ENCODE results near the gene ABCF2.

The ABCF2 gene

GRCh38 chr7:151271699-151272355 is 44.8 kb upstream of the ABCF2 start:
- WGBS, 2 donors (ENCODE audit: extremely low coverage in 2 of 2, insufficient read length in 2 of 2, insufficient replicate concordance in 1 of 2), result no CpG with 5 or more reads among the region's 7 CpGs
- Histone ChIP-seq H3K36me3 (replicated peaks in 1 of 2; ENCODE audit: control insufficient read depth in 2 of 2, insufficient read depth in 2 of 2, low read length in 2 of 2) (no peaks in the 10 kb centered on the region), H2AFZ (ENCODE audit: low read length) (no peak overlapping the region), H3K79me1 (ENCODE audit: low read depth, low read length) (no peaks in the 10 kb centered on the region), H2BK12ac (ENCODE audit: low read length) (no peak overlapping the region), H3K27ac (replicated peaks; ENCODE audit: low read length) (no peak overlapping the region), H3K4me2 (ENCODE audit: insufficient read depth, low read length, poor library complexity, severe bottlenecking) (no peak overlapping the region), H4K8ac (ENCODE audit: low read depth, low read length) (no peak overlapping the region), H3K9me3 (replicated peaks in 1 of 2; ENCODE audit: control insufficient read depth in 2 of 2, insufficient read depth in 1 of 2, low read depth in 1 of 2, low read length in 2 of 2) (no peaks in the 10 kb centered on the region), H2AK5ac (ENCODE audit: low read depth, low read length) (no peak overlapping the region), H3K4ac (ENCODE audit: low read length) (no peak overlapping the region), H3K9ac (ENCODE audit: low read depth, low read length, poor library complexity) (no peak overlapping the region), H4K91ac (ENCODE audit: low read depth, low read length, poor library complexity) (no peak overlapping the region), H2BK15ac (ENCODE audit: low read length) (no peak overlapping the region), H2BK120ac (ENCODE audit: low read depth, low read length) (no peak overlapping the region), H3K4me1 (ENCODE audit: control insufficient read depth in 2 of 2, insufficient read depth in 1 of 2, low read depth in 1 of 2, low read length in 2 of 2) (peaks cover 5 to 7% of the 10 kb centered on the region in 2 donors), H3K27me3 (ENCODE audit: control insufficient read depth in 3 of 3, insufficient read depth in 3 of 3, low read depth in 1 of 3, low read length in 3 of 3) (peaks cover 0 to 14% (median 10%) of the 10 kb centered on the region in 3 experiments), H3K14ac (ENCODE audit: low read length) (no peak overlapping the region), H3K23ac (ENCODE audit: low read depth, low read length, poor library complexity) (no peak overlapping the region), H3K4me3 (ENCODE audit: low read length in 2 of 2) (no peak overlapping the region), H3K18ac (ENCODE audit: low read length) (no peak overlapping the region), H2BK5ac (ENCODE audit: low read length) (no peak overlapping the region)
- no peak for DNase-seq (ENCODE audit: low spot score)

GRCh38 chr7:151269511-151269910 is 42.5 kb upstream of the ABCF2 start:
- Histone ChIP-seq H3K23ac (ENCODE audit: low read depth, low read length, poor library complexity) (no peak overlapping the region), H3K4me3 (ENCODE audit: low read length in 2 of 2) (no peak overlapping the region), H3K9me3 (replicated peaks in 1 of 2; ENCODE audit: control insufficient read depth in 2 of 2, insufficient read depth in 1 of 2, low read depth in 1 of 2, low read length in 2 of 2) (no peaks in the 10 kb centered on the region), H3K27ac (replicated peaks; ENCODE audit: low read length) (no peak overlapping the region), H2BK5ac (ENCODE audit: low read length) (no peak overlapping the region), H3K9ac (ENCODE audit: low read depth, low read length, poor library complexity) (peak overlapping the region; percentile 61), H2AFZ (ENCODE audit: low read length) (no peak overlapping the region), H3K36me3 (replicated peaks in 1 of 2; ENCODE audit: control insufficient read depth in 2 of 2, insufficient read depth in 2 of 2, low read length in 2 of 2) (no peaks in the 10 kb centered on the region), H3K4ac (ENCODE audit: low read length) (no peak overlapping the region), H2BK15ac (ENCODE audit: low read length) (no peak overlapping the region), H3K27me3 (ENCODE audit: control insufficient read depth in 3 of 3, insufficient read depth in 3 of 3, low read depth in 1 of 3, low read length in 3 of 3) (no peaks in the 10 kb centered on the region), H3K79me1 (ENCODE audit: low read depth, low read length) (no peaks in the 10 kb centered on the region), H3K4me2 (ENCODE audit: insufficient read depth, low read length, poor library complexity, severe bottlenecking) (no peak overlapping the region), H4K8ac (ENCODE audit: low read depth, low read length) (no peak overlapping the region), H2AK5ac (ENCODE audit: low read depth, low read length) (no peak overlapping the region), H4K91ac (ENCODE audit: low read depth, low read length, poor library complexity) (no peak overlapping the region), H3K14ac (ENCODE audit: low read length) (no peak overlapping the region), H3K4me1 (ENCODE audit: control insufficient read depth in 2 of 2, insufficient read depth in 1 of 2, low read depth in 1 of 2, low read length in 2 of 2) (no peaks in the 10 kb centered on the region), H3K18ac (ENCODE audit: low read length) (no peak overlapping the region), H2BK12ac (ENCODE audit: low read length) (no peak overlapping the region), H2BK120ac (ENCODE audit: low read depth, low read length) (no peak overlapping the region)
- no CpG with 5 or more reads among the region's 10 CpGs for WGBS, 2 donors (ENCODE audit: extremely low coverage in 2 of 2, insufficient read length in 2 of 2, insufficient replicate concordance in 1 of 2)
- DNase-seq (ENCODE audit: low spot score), result no peak

DNA sequence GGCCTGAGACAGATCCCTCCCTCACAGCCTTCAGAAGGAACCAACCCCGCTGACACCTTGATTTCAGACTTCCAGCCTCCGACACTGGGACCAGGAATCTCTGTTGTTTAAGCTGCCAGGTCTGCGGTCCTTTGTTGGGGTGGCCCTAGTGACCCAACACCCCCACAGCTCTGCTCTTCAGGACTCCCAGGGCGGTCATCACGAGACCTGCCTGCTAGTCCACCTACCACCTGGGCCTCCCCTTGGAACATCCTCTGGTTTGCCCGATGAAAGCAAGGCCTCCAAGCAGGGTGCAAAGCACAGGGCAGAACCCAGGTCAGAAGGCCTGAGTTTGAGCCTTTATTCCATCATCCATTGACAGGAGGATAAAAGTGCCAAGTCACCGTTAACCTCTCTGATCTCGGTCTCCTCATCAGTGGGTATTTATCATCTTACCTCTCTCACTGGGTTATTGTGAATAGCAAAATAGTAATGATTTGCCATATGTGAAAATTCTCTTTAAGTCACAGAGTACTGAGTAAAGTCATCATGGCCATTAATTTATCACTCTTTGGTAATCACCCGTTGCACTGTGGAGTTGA is 38.4 kb upstream of the ABCF2 start:
- H3K4me1 ChIP-seq (ENCODE audit: control insufficient read depth in 2 of 2, insufficient read depth in 1 of 2, low read depth in 1 of 2, low read length in 2 of 2), result no peaks in the 10 kb centered on the region
- H3K4ac ChIP-seq (ENCODE audit: low read length), result no peak overlapping the region
- no peaks in the 10 kb centered on the region for H3K9me3 ChIP-seq (replicated peaks in 1 of 2; ENCODE audit: control insufficient read depth in 2 of 2, insufficient read depth in 1 of 2, low read depth in 1 of 2, low read length in 2 of 2)
- no peak overlapping the region for H3K4me3 ChIP-seq (ENCODE audit: low read length in 2 of 2)
- H3K14ac ChIP-seq (ENCODE audit: low read length), result no peak overlapping the region
- H2BK5ac ChIP-seq (ENCODE audit: low read length), result no peak overlapping the region
- no peak overlapping the region for H3K23ac ChIP-seq (ENCODE audit: low read depth, low read length, poor library complexity)
- no peak overlapping the region for H4K8ac ChIP-seq (ENCODE audit: low read depth, low read length)
- H3K18ac ChIP-seq (ENCODE audit: low read length), result no peak overlapping the region
- no peaks in the 10 kb centered on the region for H3K36me3 ChIP-seq (replicated peaks in 1 of 2; ENCODE audit: control insufficient read depth in 2 of 2, insufficient read depth in 2 of 2, low read length in 2 of 2)
- H2BK15ac ChIP-seq (ENCODE audit: low read length), result no peak overlapping the region
- H4K91ac ChIP-seq (ENCODE audit: low read depth, low read length, poor library complexity), result no peak overlapping the region
- H3K27me3 ChIP-seq (ENCODE audit: control insufficient read depth in 3 of 3, insufficient read depth in 3 of 3, low read depth in 1 of 3, low read length in 3 of 3), result peaks cover 0 to 16% (median 0%) of the 10 kb centered on the region in 3 experiments
- no peak overlapping the region for H3K9ac ChIP-seq (ENCODE audit: low read depth, low read length, poor library complexity)
- no peak for DNase-seq (ENCODE audit: low spot score)
- no peaks in the 10 kb centered on the region for H3K79me1 ChIP-seq (ENCODE audit: low read depth, low read length)
- no peak overlapping the region for H2BK12ac ChIP-seq (ENCODE audit: low read length)
- no peak overlapping the region for H2BK120ac ChIP-seq (ENCODE audit: low read depth, low read length)
- H3K27ac ChIP-seq (replicated peaks; ENCODE audit: low read length), result no peak overlapping the region
- H2AK5ac ChIP-seq (ENCODE audit: low read depth, low read length), result no peak overlapping the region
- WGBS, 2 donors (ENCODE audit: extremely low coverage in 2 of 2, insufficient read length in 2 of 2, insufficient replicate concordance in 1 of 2), result no CpG with 5 or more reads among the region's 9 CpGs
- H2AFZ ChIP-seq (ENCODE audit: low read length), result no peak overlapping the region
- no peak overlapping the region for H3K4me2 ChIP-seq (ENCODE audit: insufficient read depth, low read length, poor library complexity, severe bottlenecking)

- Histone ChIP-seq H3K14ac (ENCODE audit: low read length) (no peak overlapping the region), H3K4ac (ENCODE audit: low read length) (no peak overlapping the region), H3K36me3 (replicated peaks in 1 of 2; ENCODE audit: control insufficient read depth in 2 of 2, insufficient read depth in 2 of 2, low read length in 2 of 2) (no peaks in the 10 kb centered on the region), H3K18ac (ENCODE audit: low read length) (no peak overlapping the region), H4K91ac (ENCODE audit: low read depth, low read length, poor library complexity) (no peak overlapping the region), H3K4me2 (ENCODE audit: insufficient read depth, low read length, poor library complexity, severe bottlenecking) (no peak overlapping the region), H3K23ac (ENCODE audit: low read depth, low read length, poor library complexity) (peak overlapping the region; percentile 17), H2BK15ac (ENCODE audit: low read length) (no peak overlapping the region), H3K4me1 (ENCODE audit: control insufficient read depth in 2 of 2, insufficient read depth in 1 of 2, low read depth in 1 of 2, low read length in 2 of 2) (no peaks in the 10 kb centered on the region), H3K79me1 (ENCODE audit: low read depth, low read length) (no peaks in the 10 kb centered on the region), H2BK120ac (ENCODE audit: low read depth, low read length) (no peak overlapping the region), H3K27me3 (ENCODE audit: control insufficient read depth in 3 of 3, insufficient read depth in 3 of 3, low read depth in 1 of 3, low read length in 3 of 3) (peaks cover 0 to 22% (median 0%) of the 10 kb centered on the region in 3 experiments), H2AK5ac (ENCODE audit: low read depth, low read length) (no peak overlapping the region), H3K9me3 (replicated peaks in 1 of 2; ENCODE audit: control insufficient read depth in 2 of 2, insufficient read depth in 1 of 2, low read depth in 1 of 2, low read length in 2 of 2) (no peaks in the 10 kb centered on the region), H4K8ac (ENCODE audit: low read depth, low read length) (no peak overlapping the region), H2AFZ (ENCODE audit: low read length) (no peak overlapping the region), H3K9ac (ENCODE audit: low read depth, low read length, poor library complexity) (no peak overlapping the region), H3K4me3 (ENCODE audit: low read length in 2 of 2) (peak overlapping the region in 1 of 2 donors; percentile 30), H3K27ac (replicated peaks; ENCODE audit: low read length) (no peak overlapping the region), H2BK12ac (ENCODE audit: low read length) (no peak overlapping the region), H2BK5ac (ENCODE audit: low read length) (no peak overlapping the region)
- WGBS, 2 donors (ENCODE audit: extremely low coverage in 2 of 2, insufficient read length in 2 of 2, insufficient replicate concordance in 1 of 2), result no CpG with 5 or more reads among the region's 5 CpGs
- DNase-seq (ENCODE audit: low spot score), result no peak
These were observed 37.6 kb upstream of the ABCF2 start for GRCh38 chr7:151264615-151265014.

All from neuronal stem cell (in vitro differentiated cells).